HL-60 (cell line): ENCODE measurements around the gene RDH5.

Experiments used
- DNase-seq, 2 experiments: peaks; one replicate each; pipeline ENCODE4 v3.0.0-alpha.2; 2010 to 2020; ENCODE audit warnings: low read depth in 1 of 2, low spot score in 1 of 2
- H3K27ac ChIP-seq: fragments of 250-450 bp; sonication (Bioruptor Pico); replicated peaks from 2 replicates; pipeline ENCODE4 v1.5.1; 2020; ENCODE audit warnings: mild to moderate bottlenecking, moderate library complexity
- H3K27me3 ChIP-seq: fragments of 250-450 bp; sonication (Bioruptor Pico); 2 replicates; pipeline ENCODE4 v1.5.1; 2021; ENCODE audit warnings: mild to moderate bottlenecking, moderate library complexity; ENCODE audit not compliant: insufficient read depth, poor library complexity, severe bottlenecking
- H3K4me3 ChIP-seq: replicated peaks from 2 replicates; pipeline ENCODE4 v1.5.1; 2011; ENCODE audit warnings: mild to moderate bottlenecking, control low read depth, low read length; ENCODE audit not compliant: insufficient read depth
- CTCF ChIP-seq: IDR thresholded peaks from one replicate; pipeline ENCODE4 v1.5.1; 2011; ENCODE audit warnings: low read length, control low read depth, inconsistent platforms; ENCODE audit not compliant: insufficient read depth
- GABPA ChIP-seq: IDR thresholded peaks from 2 replicates; pipeline ENCODE4 v1.6.1; 2012; ENCODE audit warnings: low read depth
- POLR2AphosphoS5 ChIP-seq: IDR thresholded peaks from 2 replicates; pipeline ENCODE4 v1.6.1; 2012; ENCODE audit warnings: low read depth
- REST ChIP-seq: IDR thresholded peaks from 2 replicates; pipeline ENCODE4 v1.6.1; 2012; ENCODE audit warnings: low read depth; ENCODE audit not compliant: insufficient replicate concordance
- SPI1 ChIP-seq: IDR thresholded peaks from 2 replicates; pipeline ENCODE4 v1.6.1; 2012; ENCODE audit warnings: low read depth, mild to moderate bottlenecking, borderline replicate concordance

The RDH5 gene

GRCh38 chr12:55760663-55761062, 40.5 kb downstream of the RDH5 start:
- DNase-seq = no peak
- TF ChIP-seq REST (no peak), SPI1 (no peak), CTCF (no peak), GABPA (no peak), POLR2AphosphoS5 (no peak)
- no peak overlapping the region for H3K4me3 ChIP-seq
- no peak overlapping the region for H3K27ac ChIP-seq
- H3K27me3 ChIP-seq = no peaks in the 10 kb centered on the region

- H3K27ac ChIP-seq = no peak overlapping the region
- H3K4me3 ChIP-seq = no peak overlapping the region
- no peaks in the 10 kb centered on the region for H3K27me3 ChIP-seq
- DNase-seq = no peak
- TF ChIP-seq REST (no peak), POLR2AphosphoS5 (no peak), GABPA (no peak), SPI1 (no peak), CTCF (no peak)
These were observed 42.5 kb downstream of the RDH5 start for GRCh38 chr12:55762646-55763045.

GRCh38 chr12:55765736-55766290, 45.6 kb downstream of the RDH5 start:
- no peak for DNase-seq
- no peaks in the 10 kb centered on the region for H3K27me3 ChIP-seq
- TF ChIP-seq GABPA (no peak), SPI1 (no peak), CTCF (no peak), POLR2AphosphoS5 (no peak), REST (no peak)
- no peak overlapping the region for H3K27ac ChIP-seq
- H3K4me3 ChIP-seq = no peak overlapping the region
